NK-92 (cell line): Measurements from ENCODE around the gene KRTAP10-7.
"Not testable (repeated sequence)": the region's sequence is repeated elsewhere in the genome, so short reads cannot be mapped to it uniquely, and the experiment has no call there.

Experiments
- DNase-seq: peaks from one replicate; lab custom pipeline; 2025; ENCODE audit not compliant: unreplicated experiment; lab: John Stamatoyannopoulos, UW

The KRTAP10-7 gene

GRCh38 chr21:44628707-44629391 is 28.5 kb downstream of the KRTAP10-7 start:
- DNase-seq, result no peak

- no peak for DNase-seq
These were observed 30.0 kb downstream of the KRTAP10-7 start for GRCh38 chr21:44630440-44630839.

- DNase-seq, result no peak
These were observed 31.7 kb downstream of the KRTAP10-7 start for GRCh38 chr21:44632067-44632466.

- no peak for DNase-seq
These were observed 36.0 kb downstream of the KRTAP10-7 start for GRCh38 chr21:44636209-44637017.

- DNase-seq, result no peak
These were observed 36.8 kb downstream of the KRTAP10-7 start, which contains the start of gene KRTAP10-10 for GRCh38 chr21:44637018-44637850. TSS of gene KRTAP10-10 (plus strand) at chr21:44637356. CDS start at chr21:44637418, 62 bp downstream.

- not testable (repeated sequence) for DNase-seq
These were observed 37.5 kb downstream of the KRTAP10-7 start for GRCh38 chr21:44637851-44638348.

- not testable (repeated sequence) for DNase-seq
These were observed 38.3 kb downstream of the KRTAP10-7 start for GRCh38 chr21:44638506-44639330.

GRCh38 chr21:44639331-44639655 is 38.9 kb downstream of the KRTAP10-7 start:
- DNase-seq, result no peak

GRCh38 chr21:44640761-44641160 is 40.4 kb downstream of the KRTAP10-7 start:
- DNase-seq, result no peak

- DNase-seq, result no peak
These were observed 43.4 kb downstream of the KRTAP10-7 start for GRCh38 chr21:44643741-44644310.

- DNase-seq, result no peak
These were observed 44.5 kb downstream of the KRTAP10-7 start for GRCh38 chr21:44644878-44645277.

GRCh38 chr21:44646366-44647221 is 46.2 kb downstream of the KRTAP10-7 start, which contains the start of gene KRTAP10-11:
TSS of gene KRTAP10-11 (plus strand) at chr21:44646414. CDS start at chr21:44646459, 45 bp downstream.
- not testable (repeated sequence) for DNase-seq

- no peak for DNase-seq
These were observed 46.8 kb downstream of the KRTAP10-7 start for GRCh38 chr21:44647222-44647552.

GRCh38 chr21:44648557-44649311 is 48.3 kb downstream of the KRTAP10-7 start:
- DNase-seq, result no peak

- DNase-seq, result no peak
These were observed 49.2 kb downstream of the KRTAP10-7 start for GRCh38 chr21:44649521-44650100.

- DNase-seq, result no peak
These were observed 50.0 kb downstream of the KRTAP10-7 start for GRCh38 chr21:44650265-44650972.

GRCh38 chr21:44650973-44651675 is 50.7 kb downstream of the KRTAP10-7 start:
- no peak for DNase-seq
